Stimulated activated CD4-positive, alpha-beta T cell treated with anti-CD3 and anti-CD28 coated beads, Interleukin-4, amount 100 ng/mL, for 4 hours (primary cell): ENCODE results near the gene TRIM43B.
"Not testable (repeated sequence)": the region's sequence is repeated elsewhere in the genome, so short reads cannot be mapped to it uniquely, and the experiment has no call there.

Source experiments
- DNase-seq, 2 experiments: peaks; one replicate each; pipeline ENCODE4 v3.0.0-alpha.2; 2020

Gene TRIM43B

DNA sequence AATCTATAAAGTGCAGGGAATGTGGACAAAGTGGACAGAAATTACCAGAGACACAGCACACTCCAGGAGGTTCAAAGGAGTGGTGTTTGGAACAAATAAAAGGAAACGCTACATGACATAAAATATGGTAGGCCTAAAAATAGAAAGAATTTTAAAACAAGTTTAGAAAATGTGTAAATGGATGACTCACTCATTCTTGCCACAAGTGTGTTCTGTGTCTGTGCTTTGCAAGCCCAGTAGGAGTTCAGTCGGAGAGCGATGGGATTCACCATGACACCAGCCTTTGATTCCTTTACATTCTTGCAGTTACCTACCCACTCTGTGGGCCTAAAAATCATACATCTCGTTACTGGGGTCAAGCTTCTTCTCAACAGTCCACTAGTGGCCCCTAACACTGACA is 51.2 kb downstream of the TRIM43B start:
- DNase-seq = not testable (repeated sequence)

DNA sequence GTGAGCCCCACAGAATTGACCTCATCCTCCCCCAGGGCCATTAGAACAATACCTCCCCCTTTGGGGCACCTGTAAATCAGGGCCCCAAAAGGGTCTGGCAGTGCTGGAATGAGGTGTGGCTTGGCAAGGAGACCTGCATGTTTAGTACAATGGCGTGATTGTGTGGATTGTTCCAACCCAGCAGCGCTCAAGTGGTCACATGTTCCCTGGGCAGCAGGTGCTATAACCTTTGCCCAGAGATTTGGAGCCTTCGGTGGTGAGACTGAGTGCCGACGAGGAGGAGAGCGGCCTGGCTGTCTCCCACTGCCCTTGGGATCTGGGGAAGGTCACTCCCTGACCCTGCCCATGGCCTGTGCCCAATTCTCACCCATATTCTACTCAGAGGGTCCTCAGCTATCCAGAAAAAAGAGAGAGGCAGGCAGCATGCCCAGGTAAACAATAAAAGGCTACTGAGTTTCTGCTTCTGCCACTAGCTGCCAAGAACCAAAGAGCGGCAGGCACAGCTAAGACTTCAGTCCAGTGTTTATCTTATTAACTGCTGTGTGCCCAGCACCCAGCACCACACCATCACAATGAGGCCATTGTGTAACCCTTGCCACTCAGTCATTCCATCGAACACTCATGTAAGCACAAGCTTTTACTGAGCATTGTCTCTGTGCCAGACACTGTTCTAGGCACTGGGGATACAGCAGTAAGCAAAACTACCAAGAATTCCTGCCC is 54.6 kb downstream of the TRIM43B start:
- not testable (repeated sequence) for DNase-seq

DNA sequence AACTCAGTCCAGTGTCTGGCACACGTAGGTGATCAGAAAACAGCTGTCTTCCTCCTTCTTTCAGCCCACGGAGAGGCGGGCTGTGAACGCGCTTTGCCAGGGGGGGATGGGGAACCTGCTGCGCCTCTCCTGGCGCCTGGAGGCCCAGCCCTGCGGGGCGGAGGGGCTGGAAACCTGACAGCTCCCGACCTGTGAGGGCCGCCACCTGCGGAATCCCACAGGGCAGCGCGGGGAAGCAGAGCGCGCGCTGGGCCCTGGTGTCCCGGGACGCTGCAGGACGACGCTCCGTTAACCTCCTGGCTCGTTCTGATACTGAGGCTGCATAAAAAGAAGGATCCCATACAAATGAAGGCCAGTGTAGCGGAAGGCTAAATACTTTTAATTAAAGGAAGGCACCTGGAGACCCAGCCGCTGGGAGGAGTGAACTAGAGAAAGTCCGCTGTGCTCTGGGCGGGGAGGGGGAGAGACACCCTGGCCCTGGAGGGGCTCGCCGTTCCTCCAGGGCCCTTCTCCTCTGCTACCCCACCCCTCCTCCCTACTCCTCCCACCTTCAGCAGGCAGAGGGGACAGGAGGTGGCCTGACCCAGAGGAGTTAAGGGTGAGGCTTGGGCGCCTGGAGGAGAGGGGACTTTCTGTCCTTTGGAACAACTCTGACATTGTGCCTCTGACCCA is 57.2 kb downstream of the TRIM43B start:
- not testable (repeated sequence) for DNase-seq
